Measurements from ENCODE around the gene XDH. TPM values are rescaled to one million over a fixed set of nuclear protein-coding genes. Genes with fewer than 3 reads are reported as not detected.

The XDH gene
- total RNA-seq, 4 donors from 2014 or later: 0.76 to 2.1 (median 1.5) TPM

- no peak for DNase-seq (ENCODE audit: low spot score in 2 of 2)
- Histone ChIP-seq H3K27me3 (no peaks in the 10 kb centered on the region), H3K4me1 (peaks cover 7% of the 10 kb centered on the region), H3K4me3 (no peak overlapping the region), H3K36me3 (no peaks in the 10 kb centered on the region), H3K27ac (no peak overlapping the region), H3K9me3 (no peaks in the 10 kb centered on the region)
- 90% methylated on average over 6 of the region's 6 CpGs for WGBS
- TF ChIP-seq, protein P1, sequence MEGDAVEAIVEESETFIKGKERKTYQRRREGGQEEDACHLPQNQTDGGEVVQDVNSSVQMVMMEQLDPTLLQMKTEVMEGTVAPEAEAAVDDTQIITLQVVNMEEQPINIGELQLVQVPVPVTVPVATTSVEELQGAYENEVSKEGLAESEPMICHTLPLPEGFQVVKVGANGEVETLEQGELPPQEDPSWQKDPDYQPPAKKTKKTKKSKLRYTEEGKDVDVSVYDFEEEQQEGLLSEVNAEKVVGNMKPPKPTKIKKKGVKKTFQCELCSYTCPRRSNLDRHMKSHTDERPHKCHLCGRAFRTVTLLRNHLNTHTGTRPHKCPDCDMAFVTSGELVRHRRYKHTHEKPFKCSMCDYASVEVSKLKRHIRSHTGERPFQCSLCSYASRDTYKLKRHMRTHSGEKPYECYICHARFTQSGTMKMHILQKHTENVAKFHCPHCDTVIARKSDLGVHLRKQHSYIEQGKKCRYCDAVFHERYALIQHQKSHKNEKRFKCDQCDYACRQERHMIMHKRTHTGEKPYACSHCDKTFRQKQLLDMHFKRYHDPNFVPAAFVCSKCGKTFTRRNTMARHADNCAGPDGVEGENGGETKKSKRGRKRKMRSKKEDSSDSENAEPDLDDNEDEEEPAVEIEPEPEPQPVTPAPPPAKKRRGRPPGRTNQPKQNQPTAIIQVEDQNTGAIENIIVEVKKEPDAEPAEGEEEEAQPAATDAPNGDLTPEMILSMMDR (IDR thresholded peaks at IDR 0.05): no peak
- TF ChIP-seq POLR2A (IDR thresholded peaks at IDR 0.05) (no peak), POLR2AphosphoS5 (IDR thresholded peaks at IDR 0.05) (no peak), EP300 (IDR thresholded peaks at IDR 0.05) (no peak)
Observed at GRCh38 chr2:31381601-31382000, 32.9 kb downstream of the XDH start.

DNA sequence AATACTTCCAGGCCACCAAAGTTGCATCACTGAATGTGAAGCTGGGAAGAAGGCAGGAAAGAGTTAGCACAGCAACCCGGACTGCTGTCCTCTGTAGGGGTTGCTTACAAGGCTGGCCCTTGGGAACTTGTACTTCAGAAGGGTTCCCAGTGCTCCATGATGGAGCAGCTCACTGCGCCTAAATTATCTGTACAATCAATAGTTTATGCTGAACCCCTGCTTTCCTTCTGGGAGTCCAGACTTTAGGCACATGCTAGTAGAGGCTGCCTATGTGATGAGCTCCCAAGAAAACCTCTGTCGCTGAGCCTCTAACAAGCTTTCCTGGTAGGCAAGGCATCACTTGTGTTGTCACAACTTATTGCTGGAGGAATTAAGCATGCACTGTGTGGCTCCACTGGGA lies 34.3 kb downstream of the XDH start:
- Histone ChIP-seq H3K27ac (no peak overlapping the region), H3K36me3 (no peaks in the 10 kb centered on the region), H3K9me3 (no peaks in the 10 kb centered on the region), H3K4me3 (no peak overlapping the region), H3K4me1 (peaks cover 7% of the 10 kb centered on the region), H3K27me3 (no peaks in the 10 kb centered on the region)
- no peak for DNase-seq (ENCODE audit: low spot score in 2 of 2)
- 94% methylated on average over 3 of the region's 3 CpGs for WGBS
- TF ChIP-seq POLR2A (IDR thresholded peaks at IDR 0.05): no peak
- no peak for TF ChIP-seq EP300 (IDR thresholded peaks at IDR 0.05)
- TF ChIP-seq, protein P1 (IDR thresholded peaks at IDR 0.05): no peak
- no peak for TF ChIP-seq POLR2AphosphoS5 (IDR thresholded peaks at IDR 0.05)

- TF ChIP-seq EP300 (IDR thresholded peaks at IDR 0.05) (no peak), POLR2AphosphoS5 (IDR thresholded peaks at IDR 0.05) (no peak), POLR2A (IDR thresholded peaks at IDR 0.05) (no peak)
- TF ChIP-seq, protein P1 (IDR thresholded peaks at IDR 0.05): no peak
- 93% methylated on average over 1 of the region's 1 CpG for whole genome bisulfite sequencing
- Histone ChIP-seq H3K4me3 (no peak overlapping the region), H3K27ac (no peak overlapping the region), H3K9me3 (no peaks in the 10 kb centered on the region), H3K36me3 (no peaks in the 10 kb centered on the region), H3K4me1 (peaks cover 5% of the 10 kb centered on the region), H3K27me3 (no peaks in the 10 kb centered on the region)
- DNase-seq (ENCODE audit: low spot score in 2 of 2): no peak
Observed at GRCh38 chr2:31379747-31380146, 34.8 kb downstream of the XDH start.

DNA sequence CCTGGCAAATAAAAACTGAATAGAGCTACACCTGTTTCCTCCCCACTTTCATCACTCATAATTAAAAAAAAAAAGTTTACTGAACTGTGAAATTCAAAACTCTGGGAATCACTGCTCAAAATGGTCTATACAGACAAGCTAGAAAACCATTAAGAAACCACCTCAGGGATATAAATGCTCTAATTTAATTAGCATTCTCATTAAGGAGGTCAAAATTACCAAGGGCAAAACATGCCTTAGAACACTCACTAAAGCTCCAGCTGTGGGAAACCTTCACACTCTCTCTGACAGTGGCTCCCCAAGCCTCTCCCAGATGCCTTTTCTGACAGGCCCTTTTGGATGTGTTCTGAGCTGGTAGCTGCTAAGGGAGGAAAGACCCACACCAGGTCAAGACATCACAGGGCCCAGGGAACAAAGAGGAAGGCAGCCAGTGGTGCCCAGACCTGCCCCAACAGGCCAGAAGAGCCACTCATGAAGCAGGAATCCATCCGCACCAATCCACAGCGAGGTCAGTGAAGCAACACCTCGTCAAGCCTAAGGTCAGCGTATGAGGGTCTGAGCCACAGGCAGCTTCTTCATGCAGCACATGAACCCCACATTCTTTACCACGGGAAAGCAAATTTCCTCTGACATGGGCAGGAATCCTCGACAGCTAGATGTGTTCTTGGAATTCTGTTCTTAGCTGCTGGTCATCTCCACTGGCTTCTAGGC lies 35.6 kb downstream of the XDH start:
- TF ChIP-seq EP300 (IDR thresholded peaks at IDR 0.05): no peak
- no peak for TF ChIP-seq POLR2A (IDR thresholded peaks at IDR 0.05)
- TF ChIP-seq POLR2AphosphoS5 (IDR thresholded peaks at IDR 0.05): no peak
- TF ChIP-seq, protein P1 (IDR thresholded peaks at IDR 0.05): no peak
- Histone ChIP-seq H3K36me3 (no peaks in the 10 kb centered on the region), H3K27me3 (no peaks in the 10 kb centered on the region), H3K27ac (no peak overlapping the region), H3K4me1 (no peaks in the 10 kb centered on the region), H3K9me3 (no peaks in the 10 kb centered on the region), H3K4me3 (no peak overlapping the region)
- WGBS: 94% methylated on average over 3 of the region's 6 CpGs
- DNase-seq (ENCODE audit: low spot score in 2 of 2): no peak

DNA sequence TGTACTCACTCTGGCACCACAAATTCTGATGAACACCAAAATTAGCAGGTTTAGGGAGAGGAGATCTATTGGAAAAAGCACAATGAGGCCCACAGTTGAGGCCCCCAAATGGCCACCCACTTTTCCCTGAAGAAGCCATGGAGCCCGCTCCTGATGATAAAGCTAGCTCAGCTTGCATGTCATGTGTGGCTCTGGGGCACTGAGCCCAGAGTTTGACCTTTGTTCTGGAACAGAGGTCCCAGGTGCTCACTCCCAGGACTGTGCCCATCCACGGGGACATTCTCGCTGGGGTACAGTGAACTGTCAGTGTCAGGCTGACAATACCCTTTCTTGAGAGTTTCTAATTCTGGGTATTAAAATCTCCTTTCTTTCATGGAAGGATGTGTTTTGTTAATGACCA lies 36.2 kb downstream of the XDH start:
- TF ChIP-seq POLR2A (IDR thresholded peaks at IDR 0.05): no peak
- TF ChIP-seq POLR2AphosphoS5 (IDR thresholded peaks at IDR 0.05): no peak
- no peak for TF ChIP-seq EP300 (IDR thresholded peaks at IDR 0.05)
- TF ChIP-seq, protein P1 (IDR thresholded peaks at IDR 0.05): no peak

More for the DNA sequence above, 36.2 kb downstream of the XDH start:
- H3K36me3 ChIP-seq: no peaks in the 10 kb centered on the region
- no peak for DNase-seq (ENCODE audit: low spot score in 2 of 2)
- no peaks in the 10 kb centered on the region for H3K27me3 ChIP-seq
- no peak overlapping the region for H3K27ac ChIP-seq
- no peak overlapping the region for H3K4me3 ChIP-seq
- WGBS: 91% methylated on average over 3 of the region's 3 CpGs
- H3K9me3 ChIP-seq: no peaks in the 10 kb centered on the region
- H3K4me1 ChIP-seq: no peaks in the 10 kb centered on the region

Measured in suprapubic skin (tissue), 4 donors.